ENCODE measurements around the gene BCL11B.

BCL11B gene

DNA sequence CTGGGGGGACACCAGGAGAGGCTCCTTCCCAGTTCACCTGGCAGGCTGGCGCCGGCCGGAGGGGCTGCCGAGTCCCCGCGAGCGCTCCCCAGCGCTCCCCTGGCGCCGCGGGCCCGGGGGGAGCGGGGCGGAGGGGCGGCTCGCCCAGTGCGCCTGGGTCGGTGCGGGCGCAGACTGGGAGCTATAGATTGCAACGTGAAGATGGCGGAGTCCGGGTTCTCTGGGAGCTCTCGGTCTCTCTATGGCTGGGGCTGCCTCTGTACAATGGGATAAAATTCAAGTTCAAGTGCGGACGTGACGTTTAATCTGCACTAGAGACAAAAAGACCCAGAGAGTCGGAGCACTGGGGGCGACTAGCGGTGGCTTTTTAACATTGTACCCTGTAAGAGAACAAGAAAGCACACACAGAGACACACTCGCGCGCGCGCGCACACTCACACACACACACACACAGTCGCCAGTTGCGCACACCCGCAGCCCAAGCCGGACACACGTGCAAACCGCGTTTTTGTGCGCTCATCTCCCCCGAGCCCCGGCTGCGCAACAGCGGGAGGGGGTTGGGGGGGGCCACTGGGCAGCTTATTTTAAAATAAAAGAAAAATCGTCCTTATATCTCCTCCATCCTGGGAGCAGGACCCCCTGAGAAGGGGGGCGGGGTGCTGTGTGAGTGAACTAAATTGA lies at the start of gene BCL11B:
Gene BCL11B, minus strand, starts transcription at position 247 of the 681 bp plus-strand sequence. CDS start 979 bp downstream, outside the sequence.
- peak within 1 kb of the TSS; percentile 66 for H3K4me3 ChIP-seq (ENCODE audit: low read depth, low read length)
- DNase-seq (ENCODE audit: low read depth): peak; percentile 63

DNA sequence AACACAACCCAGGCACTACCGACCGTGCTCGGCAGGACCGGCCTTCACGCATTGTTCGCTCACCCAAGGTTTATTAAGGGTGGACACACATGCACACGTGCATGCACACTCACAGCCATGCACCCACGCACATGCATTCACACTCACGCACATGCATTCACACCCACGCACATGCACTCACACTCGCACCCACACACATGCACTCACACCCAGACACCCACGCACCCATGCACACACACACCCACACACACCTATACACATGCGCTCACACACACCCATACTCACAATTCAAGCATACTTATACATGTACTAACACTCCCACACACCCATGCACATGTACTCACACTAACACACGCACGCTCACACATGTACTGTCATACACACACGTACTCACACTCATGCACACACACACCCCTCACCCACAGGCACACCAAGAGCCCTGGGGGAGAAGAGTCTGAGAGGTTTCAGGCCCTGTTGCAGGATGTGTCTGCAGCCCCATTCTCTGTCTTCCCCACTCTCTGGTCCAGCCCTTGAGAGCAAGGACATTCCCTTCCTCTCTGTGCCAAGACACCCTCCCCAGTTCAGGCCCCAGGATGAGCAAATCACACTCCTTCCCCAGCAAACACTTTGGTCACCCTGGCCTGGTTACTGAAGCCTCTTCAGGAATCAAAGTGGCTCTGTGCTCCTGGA lies 49.4 kb upstream of the BCL11B start:
- no peak for DNase-seq (ENCODE audit: low read depth)

DNA sequence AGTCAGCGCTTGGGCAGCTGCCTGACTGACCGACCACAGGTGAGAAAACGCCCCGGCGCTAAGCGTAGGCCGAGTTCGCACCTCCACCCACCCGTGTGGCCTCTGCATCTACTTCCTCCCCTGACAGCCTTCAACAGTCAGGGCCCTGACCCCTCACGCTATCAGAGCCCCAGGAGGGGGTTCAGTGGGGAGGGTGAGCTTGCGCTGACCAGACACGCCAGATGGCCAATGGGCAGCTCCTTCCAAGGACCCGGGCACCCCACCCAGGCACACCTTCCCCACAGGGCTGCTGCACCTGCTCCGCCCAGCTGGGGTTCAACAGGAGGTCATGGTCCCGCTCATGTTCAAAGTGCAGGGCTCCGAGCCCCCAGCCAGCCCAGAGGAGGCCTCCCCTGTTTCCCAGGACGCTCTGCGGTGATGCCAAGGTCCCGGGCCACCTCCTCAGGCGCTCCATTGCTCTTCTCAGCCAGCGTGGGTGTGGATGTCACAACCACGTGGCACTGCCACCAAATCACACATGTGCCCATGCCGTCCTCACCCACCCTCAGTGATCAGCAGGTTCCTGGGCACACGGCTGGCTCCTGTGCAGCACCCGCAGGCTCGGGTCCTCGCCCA lies 48.7 kb upstream of the BCL11B start:
- H3K4me3 ChIP-seq (ENCODE audit: low read depth, low read length): no peak overlapping the region
- DNase-seq (ENCODE audit: low read depth): no peak

More for the DNA sequence above, 49.4 kb upstream of the BCL11B start:
- no peak overlapping the region for H3K4me3 ChIP-seq (ENCODE audit: low read depth, low read length)

GRCh38 chr14:99320105-99320572 lies 48.1 kb upstream of the BCL11B start:
- no peak overlapping the region for H3K4me3 ChIP-seq (ENCODE audit: low read depth, low read length)
- no peak for DNase-seq (ENCODE audit: low read depth)

DNA sequence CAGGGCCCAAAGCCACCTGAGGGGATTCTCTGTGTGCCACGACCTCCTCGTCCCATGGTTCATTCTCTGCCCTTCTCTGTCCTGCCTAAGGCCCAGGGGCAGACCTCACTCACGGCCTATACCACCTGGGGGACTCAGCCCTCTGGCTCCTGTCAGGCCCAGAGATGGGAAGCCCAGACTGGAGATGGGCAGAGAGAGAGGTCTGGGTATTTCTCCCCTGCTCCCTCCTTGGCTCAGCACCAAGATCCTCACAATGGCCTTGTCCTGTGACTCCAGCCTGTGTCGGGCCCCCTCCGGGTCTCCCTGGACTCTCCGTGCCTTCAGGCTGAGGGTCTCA lies 46.9 kb upstream of the BCL11B start:
- H3K4me3 ChIP-seq (ENCODE audit: low read depth, low read length): no peak overlapping the region
- no peak for DNase-seq (ENCODE audit: low read depth)

GRCh38 chr14:99318091-99318958 lies 46.3 kb upstream of the BCL11B start:
- DNase-seq (ENCODE audit: low read depth): no peak
- H3K4me3 ChIP-seq (ENCODE audit: low read depth, low read length): no peak overlapping the region

- no peak for DNase-seq (ENCODE audit: low read depth)
- no peak overlapping the region for H3K4me3 ChIP-seq (ENCODE audit: low read depth, low read length)
Measured at GRCh38 chr14:99317231-99318090, 45.5 kb upstream of the BCL11B start.

DNA sequence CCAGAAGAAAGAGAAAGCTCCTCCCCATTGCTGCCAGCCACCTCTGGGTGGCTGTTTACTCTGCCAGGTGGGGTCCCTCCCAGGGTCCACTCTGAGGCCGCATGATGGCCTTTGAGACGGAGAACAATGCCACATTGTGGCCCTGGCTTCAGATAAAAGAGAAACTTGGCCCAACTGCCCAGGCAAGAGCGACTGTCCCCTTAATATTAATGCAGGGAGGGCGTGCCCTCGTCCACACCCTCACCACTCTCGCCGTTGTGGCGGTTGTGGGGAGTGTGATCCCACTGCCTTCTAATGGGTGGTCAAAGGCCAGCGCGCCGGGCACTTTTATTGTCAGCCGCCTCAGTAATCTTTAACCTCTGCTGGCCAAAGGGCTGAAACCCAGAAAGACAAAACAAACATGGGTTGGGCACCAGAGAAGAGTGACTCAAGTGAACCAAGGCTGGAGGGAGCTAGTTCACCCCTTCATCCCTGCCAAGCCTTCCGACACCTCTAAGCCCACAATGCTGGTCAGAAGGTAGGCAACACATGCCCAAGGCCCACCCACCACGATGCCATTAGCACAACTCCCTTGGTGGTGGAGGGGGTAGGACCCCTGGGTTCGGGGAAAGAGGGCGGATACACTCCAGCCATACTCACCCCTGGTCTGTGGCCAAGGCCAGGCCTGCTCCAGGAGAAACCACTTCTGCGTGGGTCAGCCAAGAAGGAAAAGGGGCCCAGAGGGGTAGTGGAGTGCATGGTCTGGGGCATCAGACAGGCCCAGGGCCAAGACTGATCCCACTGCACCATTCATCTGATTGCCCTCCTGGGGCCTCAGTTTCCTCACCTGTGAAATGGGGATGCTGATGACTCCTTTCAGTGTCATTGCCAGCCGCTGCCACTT lies 44.5 kb upstream of the BCL11B start:
- H3K4me3 ChIP-seq (ENCODE audit: low read depth, low read length): no peak overlapping the region
- DNase-seq (ENCODE audit: low read depth): no peak

- DNase-seq (ENCODE audit: low read depth): no peak
- no peak overlapping the region for H3K4me3 ChIP-seq (ENCODE audit: low read depth, low read length)
Measured at GRCh38 chr14:99315197-99315596, 43.2 kb upstream of the BCL11B start.

GRCh38 chr14:99314623-99315022 lies 42.6 kb upstream of the BCL11B start:
- no peak overlapping the region for H3K4me3 ChIP-seq (ENCODE audit: low read depth, low read length)
- DNase-seq (ENCODE audit: low read depth): no peak

DNA sequence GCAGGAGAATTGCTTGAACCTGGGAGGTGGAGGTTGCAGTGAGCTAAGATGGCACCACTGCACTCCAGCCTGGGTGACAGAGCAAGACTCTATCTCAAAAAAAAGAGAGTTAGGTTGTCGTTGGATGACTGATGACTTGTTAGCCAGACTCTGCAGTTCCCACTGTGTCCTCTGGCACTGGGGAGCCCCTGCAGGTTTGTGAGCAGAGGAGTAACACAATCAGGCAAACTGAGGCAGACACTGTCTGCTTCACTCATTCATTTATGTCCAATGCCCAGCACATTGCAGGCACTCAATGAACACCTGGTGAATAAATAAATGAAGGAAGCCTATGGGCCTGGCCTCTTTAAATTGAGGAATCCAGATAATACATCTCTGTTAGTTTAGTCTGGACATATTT lies 41.2 kb upstream of the BCL11B start:
- DNase-seq (ENCODE audit: low read depth): no peak
- H3K4me3 ChIP-seq (ENCODE audit: low read depth, low read length): no peak overlapping the region

DNA sequence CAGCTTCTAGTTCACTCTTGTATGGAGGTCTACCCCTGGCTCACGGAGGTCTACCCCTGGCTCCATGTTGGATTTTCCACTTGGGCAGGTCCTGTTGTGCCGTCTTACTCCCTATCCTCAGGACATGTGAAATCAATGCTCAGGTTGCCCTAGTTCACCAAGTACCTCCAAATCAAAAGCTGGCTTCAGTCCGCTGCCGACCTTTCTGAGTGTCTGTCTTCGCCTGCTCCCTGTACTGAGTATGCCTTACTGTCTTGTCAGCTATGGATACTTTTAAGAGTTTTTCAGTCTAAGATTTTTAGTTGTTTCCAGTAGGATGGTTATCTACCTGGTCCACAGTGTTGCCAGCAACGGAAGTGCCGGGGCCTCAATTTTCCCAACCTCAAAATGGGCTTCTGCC lies 40.1 kb upstream of the BCL11B start:
- H3K4me3 ChIP-seq (ENCODE audit: low read depth, low read length): no peak overlapping the region

DNA sequence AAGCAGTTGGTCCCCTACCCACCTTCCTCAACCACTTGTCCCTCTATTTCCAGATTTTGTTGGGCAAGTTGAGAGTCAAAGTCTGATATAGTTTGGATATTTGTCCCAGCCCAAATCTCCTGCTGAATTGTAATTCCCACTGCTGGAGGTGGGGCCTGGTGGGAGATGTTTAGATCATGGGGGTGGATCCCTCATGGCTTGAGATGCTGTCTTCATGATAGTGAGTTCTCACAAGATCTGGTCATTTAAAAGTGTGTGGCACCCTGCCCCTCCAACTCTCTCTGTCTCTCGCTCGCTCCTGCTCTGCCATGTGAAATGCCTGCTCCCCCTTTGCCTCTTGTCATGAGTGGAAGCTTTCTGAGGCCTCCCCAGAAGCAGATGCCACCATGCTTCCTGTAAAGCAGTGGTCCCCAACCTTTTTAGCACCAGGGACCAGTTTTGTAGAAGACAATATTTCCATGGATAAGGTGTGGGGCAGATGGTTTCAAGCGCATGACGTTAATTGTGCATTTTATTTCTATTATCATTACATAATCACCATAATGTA lies 37.3 kb upstream of the BCL11B start:
- no peak overlapping the region for H3K4me3 ChIP-seq (ENCODE audit: low read depth, low read length)
- DNase-seq (ENCODE audit: low read depth): no peak

More for the DNA sequence above, 40.1 kb upstream of the BCL11B start:
- DNase-seq (ENCODE audit: low read depth): no peak

- no peak overlapping the region for H3K4me3 ChIP-seq (ENCODE audit: low read depth, low read length)
- no peak for DNase-seq (ENCODE audit: low read depth)
Measured at GRCh38 chr14:99304208-99304607, 32.2 kb upstream of the BCL11B start.

DNA sequence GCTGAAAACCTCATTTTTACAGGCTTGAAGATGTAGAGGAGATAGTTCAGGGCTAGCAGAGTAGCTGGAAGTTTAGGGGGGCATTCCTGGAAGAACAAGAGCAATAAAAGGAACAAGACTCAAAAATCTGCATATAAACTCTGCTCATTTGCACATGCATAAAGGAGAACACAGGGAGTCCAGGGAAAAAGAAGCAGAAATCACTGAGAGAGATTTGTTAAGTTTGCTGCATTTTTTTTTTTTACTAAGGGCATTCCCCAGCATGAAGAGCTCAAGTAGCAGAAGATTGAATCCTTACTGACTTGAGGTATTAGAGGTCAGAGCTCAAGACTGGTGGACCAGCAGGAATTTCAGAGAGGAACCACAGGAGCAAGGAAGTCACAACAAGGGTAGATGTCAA lies 28.2 kb upstream of the BCL11B start:
- no peak for DNase-seq (ENCODE audit: low read depth)
- no peak overlapping the region for H3K4me3 ChIP-seq (ENCODE audit: low read depth, low read length)

DNA sequence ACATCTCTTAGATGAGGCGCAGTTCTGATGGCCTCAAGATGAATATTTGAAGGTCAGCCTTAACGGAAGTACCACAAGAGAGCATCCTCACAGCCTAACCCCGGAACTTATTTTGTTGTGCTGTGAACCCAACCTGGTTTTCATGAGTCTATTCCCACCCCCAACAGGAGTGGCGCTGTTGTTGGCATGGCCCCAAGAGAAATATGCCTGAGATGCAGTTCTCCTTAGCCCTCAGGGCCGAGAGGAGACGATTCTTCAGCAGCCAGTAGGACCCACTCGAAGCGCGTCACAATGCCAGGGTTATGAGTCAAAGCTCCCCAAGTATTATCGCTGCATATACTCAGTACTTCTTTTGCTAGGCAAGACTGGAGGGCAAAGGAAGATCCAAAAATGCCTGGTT lies 24.5 kb upstream of the BCL11B start:
- no peak overlapping the region for H3K4me3 ChIP-seq (ENCODE audit: low read depth, low read length)
- no peak for DNase-seq (ENCODE audit: low read depth)

GRCh38 chr14:99289394-99290189 lies 17.6 kb upstream of the BCL11B start:
- H3K4me3 ChIP-seq (ENCODE audit: low read depth, low read length): no peak overlapping the region
- no peak for DNase-seq (ENCODE audit: low read depth)

All from skeletal muscle cell (primary cell).